Thymus (tissue), 11 donors: Measurements from ENCODE around the gene ZNF609. TPM values are rescaled to one million over a fixed set of nuclear protein-coding genes. Genes with fewer than 3 reads are reported as not detected.

Experiments used
- DNase-seq, 9 donors: peaks; one replicate each; pipeline ENCODE4 v3.0.0-alpha.2; 2013; ENCODE audit warnings: low spot score in 9 of 9, low read depth in 6 of 9, missing footprints in 1 of 9
- H3K27ac ChIP-seq, 2 donors: one replicate each; pipeline ENCODE4 v1.5.1; 2013; ENCODE audit warnings: control low read depth in 1 of 2, low read depth in 1 of 2, low read length in 1 of 2, mild to moderate bottlenecking in 1 of 2, moderate library complexity in 1 of 2
- H3K27me3 ChIP-seq, 2 donors: one replicate each; pipeline ENCODE4 v1.5.1; 2013; ENCODE audit warnings: low read length in 1 of 2; ENCODE audit not compliant: control insufficient read depth in 2 of 2, insufficient read depth in 1 of 2
- H3K36me3 ChIP-seq, 2 donors: one replicate each; pipeline ENCODE4 v1.5.1; 2013; ENCODE audit warnings: low read length in 1 of 2, mild to moderate bottlenecking in 1 of 2, moderate library complexity in 1 of 2; ENCODE audit not compliant: control insufficient read depth in 2 of 2, insufficient read depth in 2 of 2
- H3K4me1 ChIP-seq, 2 donors: one replicate each; pipeline ENCODE4 v1.5.1; 2013; ENCODE audit warnings: low read length in 2 of 2; ENCODE audit not compliant: control insufficient read depth in 2 of 2, insufficient read depth in 2 of 2
- H3K4me3 ChIP-seq, 2 donors: one replicate each; pipeline ENCODE4 v1.5.1; 2013; ENCODE audit warnings: low read length in 2 of 2, control low read depth in 1 of 2, mild to moderate bottlenecking in 1 of 2
- H3K9me3 ChIP-seq, 2 donors: one replicate each; pipeline ENCODE4 v1.5.1; 2013; ENCODE audit warnings: low read length in 1 of 2, mild to moderate bottlenecking in 1 of 2; ENCODE audit not compliant: control insufficient read depth in 2 of 2, insufficient read depth in 1 of 2
- WGBS: extraction: QIAGEN DNeasy Blood & Tissue Kit; methylation state at CpG from one replicate; pipeline ENCODE4 v1.1.7; 2013; 5-methylcytosine and 5-hydroxymethylcytosine counted together
- polyA plus RNA-seq: library from polyadenylated mRNA; stranded (reverse); fragments of 200-250 nt; gene quantifications from one replicate; pipeline ENCODE4 v1.2.3, GENCODE V29; 2013
- total RNA-seq: library from RNA; stranded (reverse); fragments of 120-200 nt; gene quantifications from one replicate; pipeline ENCODE4 v1.2.4, GENCODE V29; 2013
- donor health status: healthy.

The ZNF609 gene
- total and polyA plus RNA-seq, 2 donors = 7.5 to 16.8 TPM

GRCh38 chr15:64507293-64507802, 47.0 kb downstream of the ZNF609 start:
- WGBS = 25% methylated on average over 3 of the region's 3 CpGs
- peak overlapping the region; percentile 37 to 52 for H3K27ac ChIP-seq
- peak in 6 of 9 donors; percentile 25 to 62 (median 27) for DNase-seq
- peaks cover 0 to 16% of the 10 kb centered on the region in 2 donors for H3K36me3 ChIP-seq
- no peak overlapping the region for H3K4me3 ChIP-seq
- H3K4me1 ChIP-seq = peaks cover 14 to 37% of the 10 kb centered on the region in 2 donors
- H3K27me3 ChIP-seq = no peaks in the 10 kb centered on the region
- H3K9me3 ChIP-seq = no peaks in the 10 kb centered on the region

- no peak for DNase-seq
- Histone ChIP-seq H3K4me3 (no peak overlapping the region), H3K27ac (peak overlapping the region in 1 of 2 donors; percentile 0), H3K9me3 (no peaks in the 10 kb centered on the region), H3K36me3 (peaks cover 0 to 16% of the 10 kb centered on the region in 2 donors), H3K4me1 (peaks cover 12 to 33% of the 10 kb centered on the region in 2 donors), H3K27me3 (no peaks in the 10 kb centered on the region)
- WGBS = 97% methylated on average over 2 of the region's 2 CpGs
These were observed 47.5 kb downstream of the ZNF609 start for GRCh38 chr15:64507845-64508244.

GRCh38 chr15:64513823-64514222, 53.4 kb downstream of the ZNF609 start:
- Histone ChIP-seq H3K27ac (no peak overlapping the region), H3K9me3 (no peaks in the 10 kb centered on the region), H3K36me3 (peaks cover 0 to 14% of the 10 kb centered on the region in 2 donors), H3K4me1 (peaks cover 0 to 3% of the 10 kb centered on the region in 2 donors), H3K4me3 (no peak overlapping the region), H3K27me3 (no peaks in the 10 kb centered on the region)
- WGBS = 96% methylated on average over 3 of the region's 3 CpGs
- DNase-seq = no peak

DNA sequence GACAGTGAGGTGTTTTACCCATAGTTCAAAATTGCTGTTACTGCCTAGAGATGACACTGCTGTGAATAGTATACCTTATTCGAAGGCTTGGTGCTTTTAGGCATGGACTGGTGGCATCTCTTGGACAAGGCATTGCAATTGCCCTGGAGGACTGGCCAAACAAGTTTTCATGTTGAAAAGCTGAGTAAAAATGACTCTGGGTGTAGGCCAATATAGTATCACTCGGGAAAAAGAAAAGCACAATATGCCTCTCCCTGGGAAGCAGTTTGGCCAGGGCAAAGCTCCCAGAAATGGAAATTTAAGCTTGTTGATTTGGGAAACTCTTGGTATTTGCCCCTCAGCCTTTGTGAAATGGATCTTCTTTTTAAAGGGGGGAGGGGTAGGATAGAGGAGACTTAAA, 54.8 kb downstream of the ZNF609 start:
- H3K9me3 ChIP-seq = no peaks in the 10 kb centered on the region
- no peak for DNase-seq
- 94% methylated on average over 2 of the region's 2 CpGs for WGBS

GRCh38 chr15:64515825-64516224, 55.4 kb downstream of the ZNF609 start:
- peaks cover 1 to 6% of the 10 kb centered on the region in 2 donors for H3K36me3 ChIP-seq
- WGBS = 97% methylated on average over 9 of the region's 9 CpGs
- no peaks in the 10 kb centered on the region for H3K9me3 ChIP-seq
- H3K4me1 ChIP-seq = peaks cover 0 to 3% of the 10 kb centered on the region in 2 donors
- H3K27ac ChIP-seq = no peak overlapping the region
- no peaks in the 10 kb centered on the region for H3K27me3 ChIP-seq
- no peak for DNase-seq
- H3K4me3 ChIP-seq = no peak overlapping the region

More for the DNA sequence above, 54.8 kb downstream of the ZNF609 start:
- Histone ChIP-seq H3K27me3 (no peaks in the 10 kb centered on the region), H3K36me3 (peaks cover 0 to 12% of the 10 kb centered on the region in 2 donors), H3K27ac (no peak overlapping the region), H3K4me1 (peaks cover 0 to 3% of the 10 kb centered on the region in 2 donors), H3K4me3 (no peak overlapping the region)

- H3K27ac ChIP-seq = no peak overlapping the region
- no peaks in the 10 kb centered on the region for H3K27me3 ChIP-seq
- peaks cover 5 to 10% of the 10 kb centered on the region in 2 donors for H3K36me3 ChIP-seq
- H3K4me3 ChIP-seq = no peak overlapping the region
- no peaks in the 10 kb centered on the region for H3K9me3 ChIP-seq
- H3K4me1 ChIP-seq = peaks cover 0 to 8% of the 10 kb centered on the region in 2 donors
- no peak for DNase-seq
These were observed 59.5 kb downstream of the ZNF609 start for GRCh38 chr15:64519897-64520296.

GRCh38 chr15:64521201-64521600, 60.8 kb downstream of the ZNF609 start:
- H3K9me3 ChIP-seq = no peaks in the 10 kb centered on the region
- no peak for DNase-seq
- 93% methylated on average over 1 of the region's 1 CpG for WGBS

DNA sequence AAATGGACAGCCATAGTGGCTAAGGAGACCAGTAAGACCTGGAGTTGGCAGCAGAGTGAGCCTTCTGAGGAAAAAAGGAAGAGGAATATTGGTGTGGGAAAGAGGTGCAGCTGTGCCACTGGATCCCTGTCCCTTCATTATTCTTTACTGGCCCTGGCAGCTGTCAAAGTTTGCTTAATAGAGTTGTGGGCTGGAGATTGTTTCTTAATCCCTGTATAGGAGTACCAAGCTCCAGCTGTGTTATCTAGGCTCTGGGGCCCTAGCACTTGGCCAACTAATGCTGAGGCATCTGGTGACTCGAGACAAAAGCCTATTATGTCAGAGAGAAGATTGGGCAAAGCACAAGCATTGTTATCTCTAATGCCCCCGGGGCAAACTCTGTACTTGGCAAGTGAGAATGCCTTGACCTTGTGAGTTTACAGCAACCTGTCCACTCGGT, 61.4 kb downstream of the ZNF609 start:
- peaks cover 5 to 6% of the 10 kb centered on the region in 2 donors for H3K36me3 ChIP-seq
- H3K27ac ChIP-seq = no peak overlapping the region
- peaks cover 0 to 8% of the 10 kb centered on the region in 2 donors for H3K4me1 ChIP-seq
- no peak overlapping the region for H3K4me3 ChIP-seq
- H3K27me3 ChIP-seq = no peaks in the 10 kb centered on the region
- DNase-seq = no peak
- no peaks in the 10 kb centered on the region for H3K9me3 ChIP-seq
- WGBS = 71% methylated on average over 3 of the region's 3 CpGs

More at GRCh38 chr15:64521201-64521600, 60.8 kb downstream of the ZNF609 start:
- no peaks in the 10 kb centered on the region for H3K27me3 ChIP-seq
- H3K4me1 ChIP-seq = peaks cover 0 to 5% of the 10 kb centered on the region in 2 donors
- H3K4me3 ChIP-seq = no peak overlapping the region
- H3K27ac ChIP-seq = no peak overlapping the region
- H3K36me3 ChIP-seq = peaks cover 5 to 6% of the 10 kb centered on the region in 2 donors

DNA sequence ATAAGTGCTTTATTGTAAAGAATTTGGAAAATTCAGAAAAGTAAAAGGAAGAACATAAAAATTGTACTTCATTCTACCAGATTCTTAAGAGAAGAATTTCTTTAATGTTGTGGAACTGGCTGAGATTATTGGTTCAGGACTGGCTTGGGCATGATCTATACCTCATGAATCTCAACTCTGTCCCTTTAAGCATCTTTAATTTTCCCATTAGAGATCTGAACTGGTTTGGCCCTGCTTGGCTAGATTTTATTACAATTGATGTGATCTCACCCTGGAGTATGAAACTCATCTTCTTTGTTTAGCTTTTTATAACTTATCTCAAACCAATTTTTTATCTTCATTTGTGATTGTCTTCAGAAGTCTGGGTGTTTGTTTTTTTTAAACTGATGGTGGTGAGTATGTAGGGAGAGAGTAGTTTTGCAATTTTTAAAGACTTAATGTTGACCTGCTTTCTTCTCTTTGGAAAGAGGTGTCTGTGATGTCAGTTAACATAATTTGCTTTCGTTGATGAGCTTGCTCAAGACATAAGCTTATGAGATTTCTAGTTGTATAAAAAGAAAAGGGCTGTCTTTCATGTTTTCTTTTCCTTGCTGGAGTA, 61.9 kb downstream of the ZNF609 start:
- peaks cover 4 to 12% of the 10 kb centered on the region in 2 donors for H3K4me1 ChIP-seq
- H3K27ac ChIP-seq = no peak overlapping the region

More for the DNA sequence above, 61.9 kb downstream of the ZNF609 start:
- Histone ChIP-seq H3K9me3 (no peaks in the 10 kb centered on the region), H3K27me3 (no peaks in the 10 kb centered on the region), H3K4me3 (no peak overlapping the region), H3K36me3 (peaks cover 5 to 6% of the 10 kb centered on the region in 2 donors)
- WGBS = 88% methylated on average over 1 of the region's 1 CpG
- no peak for DNase-seq
